HG03378 (cell line): Measurements from ENCODE around the gene GPAT3.

Source experiments
- ATAC-seq: cut with Tn5 transposase; IDR thresholded peaks from one replicate; pipeline ENCODE4 v1.9.1; 2021; ENCODE audit warnings: mild to moderate bottlenecking, moderate library complexity; ENCODE audit not compliant: unreplicated experiment

Gene GPAT3

GRCh38 chr4:83639849-83640493, 104.1 kb downstream of the GPAT3 start:
- ATAC-seq: peak; percentile 72

DNA sequence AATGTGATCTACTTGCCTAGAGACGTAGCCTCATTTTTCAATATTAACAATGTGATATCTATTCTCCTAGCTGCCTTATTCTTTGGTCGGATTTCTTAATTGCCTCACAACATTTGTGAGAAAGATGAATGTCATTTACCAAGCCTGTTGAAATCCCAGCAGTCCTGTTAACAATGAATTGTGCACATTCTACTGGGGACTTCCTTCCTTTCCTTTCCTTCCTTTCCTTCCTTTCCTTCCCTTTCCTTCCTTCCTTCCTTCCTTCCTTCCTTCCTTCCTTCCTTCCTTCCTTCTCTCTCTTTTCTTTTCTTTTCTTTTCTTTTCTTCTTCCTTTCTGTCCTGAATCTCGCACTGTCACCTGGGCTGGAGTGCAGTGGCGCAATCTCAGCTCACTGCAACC, 107.1 kb downstream of the GPAT3 start:
- no peak for ATAC-seq

DNA sequence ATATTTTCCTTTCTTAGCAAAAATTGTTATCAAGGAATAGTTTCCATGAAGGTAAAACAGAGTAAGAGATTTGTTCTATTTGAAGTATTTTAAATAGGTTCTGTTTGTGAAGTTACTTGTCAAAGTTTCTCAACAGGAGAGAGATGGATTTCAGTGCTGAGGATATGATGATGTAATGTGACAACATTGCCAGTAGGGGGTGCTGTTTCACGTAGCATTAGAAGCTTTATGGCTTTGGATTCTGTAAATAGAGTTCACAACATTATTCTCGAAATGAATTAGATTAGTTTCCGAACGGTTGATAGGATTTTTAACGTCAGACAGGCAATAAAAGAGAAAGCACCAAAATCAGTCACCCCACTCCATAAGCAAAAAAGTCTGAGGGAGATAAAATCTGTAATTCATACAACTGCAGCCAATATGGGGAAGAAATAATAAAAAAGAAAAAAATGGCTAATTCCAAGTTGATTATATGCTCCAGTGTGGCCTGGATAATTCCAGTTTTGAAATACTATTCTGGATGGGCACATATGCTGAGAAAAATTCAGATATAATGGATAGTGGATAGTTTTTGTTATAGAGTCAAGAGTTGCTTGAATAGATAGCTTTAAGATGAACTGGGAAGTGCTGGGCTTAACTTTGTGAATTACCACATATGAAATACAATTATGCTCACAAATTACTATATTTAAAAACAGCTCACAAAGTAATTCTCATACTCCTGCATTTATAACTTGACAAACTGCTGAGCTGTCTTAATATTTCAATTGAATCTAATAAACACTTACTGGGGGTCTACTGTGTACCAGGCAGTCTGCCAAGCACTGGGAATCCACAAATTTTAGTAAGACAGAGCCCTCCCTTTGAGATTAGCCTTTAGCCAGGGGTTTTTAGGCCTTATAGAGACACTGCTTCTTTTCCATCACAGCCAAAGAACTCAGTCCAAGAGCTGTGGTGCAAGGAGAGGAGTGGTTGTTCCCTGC, 109.1 kb downstream of the GPAT3 start:
- peak; percentile 79 for ATAC-seq

DNA sequence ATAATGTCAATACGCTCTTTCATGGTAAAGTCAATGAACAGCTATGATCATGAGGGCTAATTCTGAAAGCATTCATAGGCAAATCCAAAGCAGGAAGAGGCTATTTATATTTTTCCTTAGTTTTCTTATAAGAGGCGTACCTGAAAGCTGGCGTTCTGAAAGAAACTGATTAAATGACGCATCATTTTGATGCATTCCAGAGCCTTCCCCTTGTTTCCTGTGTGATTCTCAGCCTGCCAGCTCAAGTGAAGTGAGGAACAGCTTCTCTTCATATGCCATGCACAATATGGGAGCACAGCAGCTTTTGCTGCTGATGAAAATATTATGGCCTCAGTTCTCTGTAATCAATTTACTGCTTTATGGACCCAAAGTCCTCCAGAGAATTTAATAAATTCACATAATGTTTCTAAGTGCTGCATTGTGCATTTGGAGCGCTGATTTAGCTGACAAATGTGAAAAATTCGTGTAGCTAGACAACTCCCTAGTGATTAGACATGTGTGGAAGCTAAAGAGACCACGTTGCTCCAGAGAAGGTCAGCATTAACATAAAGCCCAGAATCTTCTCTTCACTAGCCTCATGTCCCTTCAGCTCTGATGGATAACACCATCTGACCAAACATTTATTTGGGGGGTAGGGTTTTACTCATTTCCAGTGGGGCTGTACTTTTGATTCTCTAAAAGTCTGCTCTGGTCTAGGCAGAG, 110.8 kb downstream of the GPAT3 start:
- ATAC-seq: no peak

DNA sequence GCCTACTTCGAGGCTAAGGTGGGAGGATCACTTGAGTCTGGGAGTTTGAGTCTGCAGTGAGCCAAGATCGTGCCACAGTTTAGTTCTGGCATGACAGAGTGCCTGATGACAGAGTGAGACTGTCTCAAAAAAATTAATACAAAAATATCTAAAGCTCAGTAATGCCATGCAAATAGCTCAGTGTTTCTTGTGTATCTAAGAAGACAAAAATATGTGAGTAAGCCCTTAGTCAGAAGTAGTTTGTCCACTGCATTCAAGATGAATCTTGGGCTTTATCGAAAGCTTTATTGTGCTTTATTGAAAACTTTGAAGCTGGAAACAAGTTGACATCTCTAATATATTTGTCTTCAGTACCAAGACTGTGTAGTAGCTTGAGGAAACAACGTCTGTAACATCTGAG, 115.9 kb downstream of the GPAT3 start:
- no peak for ATAC-seq
